GM12865 (cell line): ENCODE data around the gene LYRM7.

Experiments used
- DNase-seq: peaks from one replicate; pipeline ENCODE4 v3.0.0; 2010; ENCODE audit warnings: low read depth
- H3K4me3 ChIP-seq: 2 replicates; pipeline ENCODE4 v1.5.1; 2011; ENCODE audit warnings: mild to moderate bottlenecking, low read depth, low read length, control low read depth
- CTCF ChIP-seq: IDR thresholded peaks from 2 replicates; pipeline ENCODE4 v1.5.1; 2011; ENCODE audit warnings: low read length, control low read depth, low read depth, inconsistent platforms; ENCODE audit not compliant: insufficient read depth; ENCODE audit errors: missing control alignments

The LYRM7 gene

GRCh38 chr5:131196331-131196730 lies 25.6 kb downstream of the LYRM7 start:
- no peak overlapping the region for H3K4me3 ChIP-seq
- DNase-seq = no peak
- no peak for TF ChIP-seq CTCF

- no peak for TF ChIP-seq CTCF
- no peak for DNase-seq
- no peak overlapping the region for H3K4me3 ChIP-seq
Measured at GRCh38 chr5:131198625-131199024, 27.9 kb downstream of the LYRM7 start.

- no peak overlapping the region for H3K4me3 ChIP-seq
- DNase-seq = no peak
- TF ChIP-seq CTCF = no peak
Measured at GRCh38 chr5:131200560-131200959, 29.8 kb downstream of the LYRM7 start.

GRCh38 chr5:131204964-131205363 lies 34.2 kb downstream of the LYRM7 start:
- no peak for DNase-seq
- no peak for TF ChIP-seq CTCF
- no peak overlapping the region for H3K4me3 ChIP-seq

- no peak for DNase-seq
- TF ChIP-seq CTCF = no peak
- no peak overlapping the region for H3K4me3 ChIP-seq
Measured at GRCh38 chr5:131206061-131206460, 35.3 kb downstream of the LYRM7 start.

GRCh38 chr5:131206772-131207171 lies 36.0 kb downstream of the LYRM7 start:
- H3K4me3 ChIP-seq = no peak overlapping the region
- no peak for TF ChIP-seq CTCF
- DNase-seq = no peak

GRCh38 chr5:131209175-131209505 lies 38.4 kb downstream of the LYRM7 start:
- no peak overlapping the region; the same call in 1 of the 2 replicates for H3K4me3 ChIP-seq
- DNase-seq = no peak
- no peak for TF ChIP-seq CTCF
